HG03025 (cell line): Measurements from ENCODE around the gene LRRIQ3.
"Not testable (repeated sequence)": the region's sequence is repeated elsewhere in the genome, so short reads cannot be mapped to it uniquely, and the experiment has no call there.

Experiments
- ATAC-seq: cut with Tn5 transposase; IDR thresholded peaks from one replicate; pipeline ENCODE4 v1.9.1; 2021; ENCODE audit warnings: mild to moderate bottlenecking, moderate library complexity; ENCODE audit not compliant: unreplicated experiment, low FRiP score

Gene LRRIQ3

GRCh38 chr1:74197657-74198552, at the start of gene LRRIQ3, which contains the start of gene FPGT:
TSS of gene LRRIQ3 (minus strand) at chr1:74198176. CDS start at chr1:74183684, 14,492 bp downstream.
TSS of gene FPGT (plus strand) at chr1:74198242. CDS start at chr1:74198279, 37 bp downstream.
- peak; percentile 96 for ATAC-seq

GRCh38 chr1:74246315-74246714, 48.3 kb upstream of the LRRIQ3 start:
- ATAC-seq: no peak

- ATAC-seq: no peak
Measured at GRCh38 chr1:74245168-74245772, 47.3 kb upstream of the LRRIQ3 start.

- ATAC-seq: no peak
Measured at GRCh38 chr1:74237787-74238186, 39.8 kb upstream of the LRRIQ3 start.

GRCh38 chr1:74237035-74237434, 39.1 kb upstream of the LRRIQ3 start:
- ATAC-seq: no peak

- no peak for ATAC-seq
Measured at GRCh38 chr1:74236440-74236839, 38.5 kb upstream of the LRRIQ3 start.

- no peak for ATAC-seq
Measured at GRCh38 chr1:74235153-74235552, 37.2 kb upstream of the LRRIQ3 start, which contains the start of gene TNNI3K. TSS of gene TNNI3K (plus strand) at chr1:74235387. CDS start at chr1:74235452, 65 bp downstream.

GRCh38 chr1:74223453-74223852, 25.5 kb upstream of the LRRIQ3 start:
- no peak for ATAC-seq

- no peak for ATAC-seq
Measured at GRCh38 chr1:74222701-74223100, 24.7 kb upstream of the LRRIQ3 start.

- no peak for ATAC-seq
Measured at GRCh38 chr1:74215229-74215628, 17.3 kb upstream of the LRRIQ3 start.

GRCh38 chr1:74205266-74205665, 7.3 kb upstream of the LRRIQ3 start:
- no peak for ATAC-seq

GRCh38 chr1:74199504-74199903, 1.5 kb upstream of the LRRIQ3 start:
- no peak for ATAC-seq

- no peak for ATAC-seq
Measured at GRCh38 chr1:74197255-74197654, 721 bp downstream of the LRRIQ3 start.

GRCh38 chr1:74195339-74195738, 2.6 kb downstream of the LRRIQ3 start:
- no peak for ATAC-seq

- no peak for ATAC-seq
Measured at GRCh38 chr1:74193908-74194307, 4.1 kb downstream of the LRRIQ3 start.

GRCh38 chr1:74180490-74180889, 17.5 kb downstream of the LRRIQ3 start:
- ATAC-seq: no peak

GRCh38 chr1:74174423-74174822, 23.6 kb downstream of the LRRIQ3 start:
- not testable (repeated sequence) for ATAC-seq

GRCh38 chr1:74162333-74162732, 35.6 kb downstream of the LRRIQ3 start:
- ATAC-seq: no peak

GRCh38 chr1:74161497-74161896, 36.5 kb downstream of the LRRIQ3 start:
- ATAC-seq: no peak

GRCh38 chr1:74160046-74160445, 37.9 kb downstream of the LRRIQ3 start:
- no peak for ATAC-seq

- no peak for ATAC-seq
Measured at GRCh38 chr1:74145086-74145485, 52.9 kb downstream of the LRRIQ3 start.

GRCh38 chr1:74117370-74117769, 80.6 kb downstream of the LRRIQ3 start:
- ATAC-seq: not testable (repeated sequence)
